ENCODE results near the gene SLC16A8.
A peak's percentile ranks its signal among the peaks of the same experiment; 100 is the strongest.

The SLC16A8 gene

DNA sequence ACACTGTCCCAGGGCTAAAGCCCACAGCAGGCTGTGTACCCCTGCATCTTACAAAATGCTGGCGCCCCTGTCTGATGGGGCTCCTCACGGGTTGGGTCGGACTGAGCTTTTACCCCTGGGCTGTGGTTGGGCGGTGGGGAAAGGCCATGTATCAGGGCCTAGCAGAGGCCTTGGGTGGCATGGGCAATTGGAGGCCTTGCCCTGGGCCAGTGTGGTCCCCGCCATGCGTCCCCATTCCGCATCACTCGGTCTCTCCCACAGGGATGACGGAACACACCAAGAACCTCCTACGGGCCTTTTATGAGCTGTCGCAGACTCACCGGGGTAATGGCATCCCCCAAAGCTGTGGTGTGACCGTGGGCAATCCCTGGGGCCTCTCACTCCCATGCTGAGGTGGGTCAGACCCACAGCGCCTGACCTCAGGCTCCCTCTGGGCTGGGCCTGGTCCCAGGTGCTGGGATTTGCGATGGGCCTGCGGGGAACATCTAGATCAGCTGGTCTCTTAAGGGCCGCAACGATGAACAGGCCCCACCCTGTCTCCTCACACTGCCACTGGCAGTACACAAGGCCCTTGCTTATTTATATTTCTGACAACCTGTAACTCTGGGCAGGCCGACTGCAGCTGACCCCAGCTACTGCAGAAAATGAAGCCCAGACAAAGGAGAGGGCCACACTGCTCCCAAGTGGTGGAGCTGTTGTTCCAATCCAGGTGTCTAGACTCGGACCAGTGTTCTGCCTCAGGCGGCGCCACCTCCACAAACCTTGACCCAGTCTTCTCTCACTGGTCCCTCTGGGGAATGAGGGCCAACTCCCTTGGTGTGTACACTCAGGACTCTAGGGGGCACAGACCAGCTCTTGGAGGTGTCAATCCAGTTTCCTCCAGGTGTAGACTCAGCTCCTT lies 12.3 kb downstream of the SLC16A8 start:
- Histone ChIP-seq H3K4me1 (ENCODE audit: low read length) (peaks cover 37% of the 10 kb centered on the region), H3K27me3 (replicated peaks; ENCODE audit: insufficient read depth, low read length) (no peaks in the 10 kb centered on the region), H2AFZ (ENCODE audit: low read length) (no peak overlapping the region), H3K36me3 (replicated peaks; ENCODE audit: insufficient read depth, low read length) (no peaks in the 10 kb centered on the region), H3K4me3 (ENCODE audit: low read length) (no peak overlapping the region), H3K9me2 (replicated peaks; ENCODE audit: insufficient read depth, low read length) (no peaks in the 10 kb centered on the region), H3F3A (ENCODE audit: insufficient read depth, low read length) (peaks cover 30% of the 10 kb centered on the region), H4K20me1 (ENCODE audit: insufficient read depth, low read length) (no peaks in the 10 kb centered on the region), H3K9ac (ENCODE audit: low read length) (no peak overlapping the region), H3K4me2 (ENCODE audit: low read depth, low read length) (no peak overlapping the region), H3K27ac (ENCODE audit: low read length) (no peak overlapping the region), H3K9me3 (replicated peaks; ENCODE audit: insufficient read depth, low read length) (no peaks in the 10 kb centered on the region), H3K79me2 (ENCODE audit: low read length) (peaks cover 21% of the 10 kb centered on the region)
- DNase-seq = no peak
- TF ChIP-seq EZH2 (optimal IDR thresholded peaks at IDR 0.05; ENCODE audit: low read depth, low read length) (no peak), EZH2phosphoT487 (IDR thresholded peaks at IDR 0.05; ENCODE audit: low read length) (no peak)
- TF ChIP-seq, protein P1, sequence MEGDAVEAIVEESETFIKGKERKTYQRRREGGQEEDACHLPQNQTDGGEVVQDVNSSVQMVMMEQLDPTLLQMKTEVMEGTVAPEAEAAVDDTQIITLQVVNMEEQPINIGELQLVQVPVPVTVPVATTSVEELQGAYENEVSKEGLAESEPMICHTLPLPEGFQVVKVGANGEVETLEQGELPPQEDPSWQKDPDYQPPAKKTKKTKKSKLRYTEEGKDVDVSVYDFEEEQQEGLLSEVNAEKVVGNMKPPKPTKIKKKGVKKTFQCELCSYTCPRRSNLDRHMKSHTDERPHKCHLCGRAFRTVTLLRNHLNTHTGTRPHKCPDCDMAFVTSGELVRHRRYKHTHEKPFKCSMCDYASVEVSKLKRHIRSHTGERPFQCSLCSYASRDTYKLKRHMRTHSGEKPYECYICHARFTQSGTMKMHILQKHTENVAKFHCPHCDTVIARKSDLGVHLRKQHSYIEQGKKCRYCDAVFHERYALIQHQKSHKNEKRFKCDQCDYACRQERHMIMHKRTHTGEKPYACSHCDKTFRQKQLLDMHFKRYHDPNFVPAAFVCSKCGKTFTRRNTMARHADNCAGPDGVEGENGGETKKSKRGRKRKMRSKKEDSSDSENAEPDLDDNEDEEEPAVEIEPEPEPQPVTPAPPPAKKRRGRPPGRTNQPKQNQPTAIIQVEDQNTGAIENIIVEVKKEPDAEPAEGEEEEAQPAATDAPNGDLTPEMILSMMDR (IDR thresholded peaks at IDR 0.05; ENCODE audit: low read length) = no peak

DNA sequence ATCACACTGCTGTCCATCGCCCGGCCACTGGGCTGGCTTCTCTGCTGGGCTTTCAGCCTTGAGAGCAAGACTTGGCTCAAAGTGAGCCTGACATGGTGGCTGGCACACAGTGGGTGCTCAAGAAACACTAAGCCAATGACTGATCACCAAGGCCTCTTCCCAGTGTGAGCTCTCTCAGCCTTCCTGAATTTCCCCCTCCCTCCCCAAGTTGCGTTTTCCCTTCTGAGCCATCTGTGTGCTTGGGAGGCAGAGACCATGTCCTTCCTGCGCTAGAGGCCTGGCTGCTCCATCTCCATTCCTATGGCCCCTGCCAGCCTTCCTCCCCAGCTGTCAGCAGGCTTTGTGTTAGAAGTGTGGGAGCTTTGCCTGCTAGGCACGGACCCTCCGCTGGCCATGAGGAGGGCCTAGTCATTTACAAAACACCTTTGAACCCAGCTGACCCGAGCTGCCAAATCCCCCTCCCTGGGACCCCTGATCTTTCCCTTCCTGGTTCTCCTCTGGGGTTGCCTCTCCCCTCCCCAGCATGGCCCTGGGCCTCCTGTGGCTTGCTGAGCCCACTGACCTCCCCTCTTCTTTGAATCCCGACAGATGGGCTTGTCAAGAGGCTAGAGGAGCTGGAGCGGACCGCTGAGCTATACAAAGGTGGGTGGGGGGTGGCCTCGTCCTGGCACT lies 13.6 kb downstream of the SLC16A8 start:
- H4K20me1 ChIP-seq (ENCODE audit: insufficient read depth, low read length) = no peaks in the 10 kb centered on the region
- H3K27me3 ChIP-seq (replicated peaks; ENCODE audit: insufficient read depth, low read length) = no peaks in the 10 kb centered on the region
- peaks cover 37% of the 10 kb centered on the region for H3K4me1 ChIP-seq (ENCODE audit: low read length)
- H3K36me3 ChIP-seq (replicated peaks; ENCODE audit: insufficient read depth, low read length) = no peaks in the 10 kb centered on the region
- peak overlapping the region; percentile 94 for H3K27ac ChIP-seq (ENCODE audit: low read length)
- no peaks in the 10 kb centered on the region for H3K9me2 ChIP-seq (replicated peaks; ENCODE audit: insufficient read depth, low read length)
- TF ChIP-seq EZH2phosphoT487 (IDR thresholded peaks at IDR 0.05; ENCODE audit: low read length) (no peak), EZH2 (optimal IDR thresholded peaks at IDR 0.05; ENCODE audit: low read depth, low read length) (no peak)
- TF ChIP-seq, protein P1 (IDR thresholded peaks at IDR 0.05; ENCODE audit: low read length) = no peak
- H2AFZ ChIP-seq (ENCODE audit: low read length) = 0 out of 2 replicates have a peak overlapping the region, but pooled peaks have one; percentile 9
- H3K4me3 ChIP-seq (ENCODE audit: low read length) = no peak overlapping the region
- H3K4me2 ChIP-seq (ENCODE audit: low read depth, low read length) = peak overlapping the region; percentile 95
- H3K9me3 ChIP-seq (replicated peaks; ENCODE audit: insufficient read depth, low read length) = no peaks in the 10 kb centered on the region
- DNase-seq = no peak
- peaks cover 30% of the 10 kb centered on the region for H3F3A ChIP-seq (ENCODE audit: insufficient read depth, low read length)
- H3K79me2 ChIP-seq (ENCODE audit: low read length) = peaks cover 25% of the 10 kb centered on the region
- H3K9ac ChIP-seq (ENCODE audit: low read length) = peak overlapping the region; percentile 81

DNA sequence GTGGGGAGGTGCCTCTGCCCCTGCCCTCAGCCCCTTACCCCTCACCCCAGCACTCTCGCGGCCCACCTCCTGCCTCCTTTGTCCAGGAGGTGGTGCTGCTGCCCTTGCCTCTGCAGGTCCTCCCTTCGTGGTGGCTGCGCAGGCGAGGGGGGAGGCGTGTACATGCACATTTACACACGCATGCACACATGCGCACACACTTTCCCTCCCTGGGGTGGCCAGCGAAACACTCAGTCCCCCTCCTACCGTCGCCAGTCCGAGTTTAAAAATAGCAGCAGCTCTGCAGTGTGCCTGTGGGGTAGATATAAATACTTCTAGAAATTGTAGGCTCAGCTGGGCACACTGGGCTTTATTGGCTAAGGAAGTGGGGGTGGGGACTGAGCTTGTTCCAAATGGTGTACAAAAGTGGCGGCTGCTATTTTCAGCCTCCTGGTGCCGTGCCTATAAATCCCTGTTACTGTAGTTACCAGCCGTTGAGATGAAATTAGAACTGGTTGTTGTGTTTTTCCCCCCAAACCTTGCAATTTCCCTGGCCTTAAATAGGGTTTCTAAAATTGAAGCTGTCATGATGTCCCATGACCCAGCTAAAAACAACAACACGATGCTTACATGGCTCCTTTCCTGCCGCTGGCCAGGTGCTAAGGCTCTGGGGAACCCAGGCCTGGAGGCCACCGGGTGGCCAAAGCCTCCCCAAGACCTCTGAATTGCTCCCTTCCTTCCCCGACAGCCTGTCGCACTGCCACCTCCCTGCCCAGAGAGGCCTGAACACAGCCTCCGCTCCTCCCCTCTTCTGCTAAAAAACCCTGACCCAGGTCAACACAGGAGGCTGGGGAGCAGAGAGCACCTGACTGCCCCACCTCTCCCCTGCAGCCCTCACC lies 14.4 kb downstream of the SLC16A8 start:
- H3K27ac ChIP-seq (ENCODE audit: low read length) = peak overlapping the region; percentile 94
- H3K4me2 ChIP-seq (ENCODE audit: low read depth, low read length) = peak overlapping the region; percentile 95
- H3K36me3 ChIP-seq (replicated peaks; ENCODE audit: insufficient read depth, low read length) = no peaks in the 10 kb centered on the region
- TF ChIP-seq, protein P1 (IDR thresholded peaks at IDR 0.05; ENCODE audit: low read length) = peak; percentile 95
- no peak for TF ChIP-seq EZH2 (optimal IDR thresholded peaks at IDR 0.05; ENCODE audit: low read depth, low read length)
- H4K20me1 ChIP-seq (ENCODE audit: insufficient read depth, low read length) = no peaks in the 10 kb centered on the region
- peaks cover 30% of the 10 kb centered on the region for H3F3A ChIP-seq (ENCODE audit: insufficient read depth, low read length)
- H3K9me3 ChIP-seq (replicated peaks; ENCODE audit: insufficient read depth, low read length) = no peaks in the 10 kb centered on the region
- peak overlapping the region; percentile 46; the same call in 1 of the 2 replicates for H2AFZ ChIP-seq (ENCODE audit: low read length)
- H3K4me3 ChIP-seq (ENCODE audit: low read length) = peak overlapping the region; percentile 56
- peak overlapping the region; percentile 81 for H3K9ac ChIP-seq (ENCODE audit: low read length)
- no peaks in the 10 kb centered on the region for H3K9me2 ChIP-seq (replicated peaks; ENCODE audit: insufficient read depth, low read length)
- H3K27me3 ChIP-seq (replicated peaks; ENCODE audit: insufficient read depth, low read length) = no peaks in the 10 kb centered on the region
- peaks cover 37% of the 10 kb centered on the region for H3K4me1 ChIP-seq (ENCODE audit: low read length)
- peak; percentile 97 for DNase-seq
- peaks cover 25% of the 10 kb centered on the region for H3K79me2 ChIP-seq (ENCODE audit: low read length)
